ENCODE results near the gene MAP1B. TPM values are rescaled to one million over a fixed set of nuclear protein-coding genes. Genes with fewer than 3 reads are reported as not detected.

MAP1B gene
- total RNA-seq, 1 donor from 2014 or later: 218 TPM

GRCh38 chr5:72256536-72256935, 149.3 kb downstream of the MAP1B start:
- ATAC-seq: no peak
- intact Hi-C loops (cut with DNase I): no loop called here
- no peak for DNase-seq (ENCODE audit: low spot score)

Small RNA genes lying within 50 kb of the gene (microRNA-seq; reads per million reads assigned to microRNA genes)
- not detected for gene MIR4803

Other genes with a start within 250 kb of the MAP1B start
- gene MRPS27, start 212.8 kb downstream of the MAP1B start, total RNA-seq: 39.5 TPM
- gene PTCD2, start 212.9 kb downstream of the MAP1B start, total RNA-seq: 10.5 TPM